Jurkat, Clone E6-1 (cell line): ENCODE data around the gene SORD.

Experiments used
- DNase-seq: peaks from one replicate; pipeline ENCODE4 v3.0.0-alpha.2; 2011; ENCODE audit warnings: low read depth, low spot score
- H3K4me3 ChIP-seq: 2 replicates; pipeline ENCODE4 v1.5.1; 2011; ENCODE audit warnings: mild to moderate bottlenecking, low read length, control low read depth, moderate library complexity

The SORD gene

GRCh38 chr15:45112591-45113379 is 89.8 kb downstream of the SORD start:
- no peak for DNase-seq
- no peak overlapping the region; the same call in 1 of the 2 replicates for H3K4me3 ChIP-seq

- no peak for DNase-seq
- H3K4me3 ChIP-seq: no peak overlapping the region
Measured at GRCh38 chr15:45113380-45113990, 90.5 kb downstream of the SORD start.

- DNase-seq: no peak
- H3K4me3 ChIP-seq: no peak within 1 kb of the TSS
Measured at GRCh38 chr15:45114076-45114750, 91.2 kb downstream of the SORD start, which contains the start of the genes DUOX2 and DUOXA2. Gene DUOX2, minus strand, starts transcription at chr15:45114172. Its CDS starts 761 bp downstream, at chr15:45113411. Gene DUOXA2, plus strand, starts transcription at chr15:45114326. Its CDS starts 280 bp downstream, at chr15:45114606.

GRCh38 chr15:45114751-45115085 is 91.7 kb downstream of the SORD start:
- H3K4me3 ChIP-seq: no peak overlapping the region
- no peak for DNase-seq

- no peak overlapping the region for H3K4me3 ChIP-seq
- DNase-seq: no peak
Measured at GRCh38 chr15:45115312-45115820, 92.4 kb downstream of the SORD start.

- DNase-seq: no peak
- H3K4me3 ChIP-seq: no peak overlapping the region
Measured at GRCh38 chr15:45116006-45116481, 93.0 kb downstream of the SORD start.

GRCh38 chr15:45116482-45117307 is 93.7 kb downstream of the SORD start:
- DNase-seq: no peak
- no peak overlapping the region for H3K4me3 ChIP-seq

- no peak for DNase-seq
- no peak overlapping the region for H3K4me3 ChIP-seq
Measured at GRCh38 chr15:45117308-45118130, 94.5 kb downstream of the SORD start.

- no peak overlapping the region for H3K4me3 ChIP-seq
- peak; percentile 73 for DNase-seq
Measured at GRCh38 chr15:45118131-45118588, 95.2 kb downstream of the SORD start.

GRCh38 chr15:45118996-45119395 is 96.0 kb downstream of the SORD start:
- no peak overlapping the region for H3K4me3 ChIP-seq
- DNase-seq: no peak

GRCh38 chr15:45120081-45120972 is 97.3 kb downstream of the SORD start:
- DNase-seq: no peak
- H3K4me3 ChIP-seq: no peak overlapping the region

GRCh38 chr15:45121020-45121419 is 98.0 kb downstream of the SORD start:
- no peak overlapping the region for H3K4me3 ChIP-seq
- no peak for DNase-seq

- no peak overlapping the region for H3K4me3 ChIP-seq
- DNase-seq: no peak
Measured at GRCh38 chr15:45121706-45122417, 98.9 kb downstream of the SORD start.

- H3K4me3 ChIP-seq: no peak overlapping the region
- DNase-seq: no peak
Measured at GRCh38 chr15:45122719-45123118, 99.7 kb downstream of the SORD start.

GRCh38 chr15:45123397-45123796 is 100.4 kb downstream of the SORD start:
- DNase-seq: no peak

GRCh38 chr15:45126535-45127158 is 103.7 kb downstream of the SORD start:
- no peak overlapping the region for H3K4me3 ChIP-seq
- DNase-seq: peak; percentile 17

More at GRCh38 chr15:45123397-45123796, 100.4 kb downstream of the SORD start:
- H3K4me3 ChIP-seq: no peak overlapping the region
